A549 (cell line): ENCODE measurements around the gene ERICH2. TPM values are rescaled to one million over a fixed set of nuclear protein-coding genes. Genes with fewer than 3 reads are reported as not detected.
A peak's percentile ranks its signal among the peaks of the same experiment; 100 is the strongest.

Experiments used
- ATAC-seq, 2 experiments: fragments of 200-7000 bp in 1 of 2; fragments of >200 bp in 1 of 2; cut with Nextera tagmentation in 1 of 2; cut with Tn5 transposase in 1 of 2; 3 replicates each; pipeline versions ENCODE4 v1.8.0 to v1.9.1; 2018 to 2020; ENCODE audit warnings: mild to moderate bottlenecking in 1 of 2, moderate library complexity in 1 of 2
- CTCF ChIA-PET: fragments of 300-600 bp; sonication (Branson Sonifier 250); formaldehyde crosslinking; extraction: SDS; loops from one replicate; lab custom pipeline; 2021; ENCODE audit warnings: antibody characterized with exemption, inconsistent platforms; lab: Yijun Ruan, JAX
- POLR2A ChIA-PET: fragments of 350-600 bp; formaldehyde crosslinking; extraction: SDS; loops from one replicate; lab custom pipeline; 2021; ENCODE audit warnings: antibody characterized with exemption, inconsistent platforms; lab: Yijun Ruan, JAX
- DNase-seq, 2 experiments: peaks; one replicate each; pipeline versions ENCODE4 v3.0.0 to v3.0.0-alpha.2; 2011 to 2016; ENCODE audit warnings: low read depth in 1 of 2, low spot score in 1 of 2
- FAIRE-seq: peaks from 2 replicates; lab custom pipeline; 2011; peaks lifted over from hg19 to GRCh38; lab: Jason Lieb, UNC
- H3K27ac ChIP-seq, 2 experiments: fragments of >200 bp; sonication (Bioruptor Twin); formaldehyde crosslinking; 3 replicates each; pipeline ENCODE4 v1.5.1; 2016 to 2017
- H3K4me1 ChIP-seq: fragments of >200 bp; sonication (Bioruptor Twin); formaldehyde crosslinking; 3 replicates; pipeline ENCODE4 v1.6.1; 2016
- H3K4me2 ChIP-seq: fragments of >200 bp; sonication (Bioruptor Twin); formaldehyde crosslinking; 3 replicates; pipeline ENCODE4 v1.6.1; 2016
- H3K4me3 ChIP-seq: fragments of >200 bp; sonication (Bioruptor Twin); formaldehyde crosslinking; 3 replicates; pipeline ENCODE4 v1.5.1; 2016
- H3K9me3 ChIP-seq: fragments of >200 bp; sonication (Bioruptor Twin); formaldehyde crosslinking; 3 replicates; pipeline ENCODE4 v1.6.1; 2016
- CHD2 ChIP-seq: fragments of 150-350 bp; IDR thresholded peaks from 2 replicates; pipeline ENCODE4 v1.6.1; 2014; ENCODE audit warnings: low read length; ENCODE audit not compliant: partially characterized antibody
- CHD4 ChIP-seq: fragments of 200-600 bp; sonication (generic); IDR thresholded peaks from 2 replicates; pipeline ENCODE4 v1.6.1; 2016; ENCODE audit warnings: antibody characterized with exemption, mild to moderate bottlenecking, borderline replicate concordance
- EHMT2 ChIP-seq: fragments of 200-600 bp; sonication (generic); IDR thresholded peaks from 2 replicates; pipeline ENCODE4 v1.6.1; 2016; ENCODE audit warnings: antibody characterized with exemption, low read depth, mild to moderate bottlenecking, moderate library complexity
- FOSL2 ChIP-seq, 2 experiments: fragments of 450-650 bp in 1 of 2; fragments of >200 bp in 1 of 2; sonication (Bioruptor Twin) in 1 of 2; formaldehyde crosslinking; IDR thresholded peaks; 2 replicates each; pipeline versions ENCODE4 v1.5.0 to v1.6.1; 2016 to 2020; ENCODE audit warnings: mild to moderate bottlenecking in 1 of 2, moderate library complexity in 1 of 2
- FOXS1 ChIP-seq: fragments of 250-450 bp; sonication (Bioruptor Pico); IDR thresholded peaks from 2 replicates; pipeline ENCODE4 v1.5.0; 2020; ENCODE audit warnings: mild to moderate bottlenecking, moderate library complexity
- HOXB5 ChIP-seq: fragments of 250-450 bp; sonication (Bioruptor Pico); IDR thresholded peaks from 2 replicates; pipeline ENCODE4 v1.5.0; 2020; ENCODE audit warnings: mild to moderate bottlenecking, moderate library complexity
- JUNB ChIP-seq: fragments of >200 bp; sonication (Bioruptor Twin); formaldehyde crosslinking; IDR thresholded peaks from 2 replicates; pipeline ENCODE4 v1.6.1; 2016
- KDM5A ChIP-seq: fragments of 200-600 bp; sonication (generic); IDR thresholded peaks from 2 replicates; pipeline ENCODE4 v1.6.1; 2016; ENCODE audit warnings: antibody characterized with exemption, mild to moderate bottlenecking
- MAFK ChIP-seq: fragments of 450-650 bp; IDR thresholded peaks from 2 replicates; pipeline ENCODE4 v1.6.1; 2014; ENCODE audit not compliant: partially characterized antibody
- NFE2L2 ChIP-seq: fragments of 150-350 bp; conservative IDR thresholded peaks from 2 replicates; pipeline ENCODE4 v1.6.1; 2014; ENCODE audit warnings: low read length
- POLR2A ChIP-seq: IDR thresholded peaks from 2 replicates; pipeline ENCODE4 v1.6.1; 2012; ENCODE audit warnings: mild to moderate bottlenecking, low read length
- RAD21 ChIP-seq, 2 experiments: fragments of >200 bp in 1 of 2; sonication (Bioruptor Twin) in 1 of 2; formaldehyde crosslinking in 1 of 2; IDR thresholded peaks in 1 of 2; conservative IDR thresholded peaks in 1 of 2; 2 replicates in 1 of 2; 3 replicates in 1 of 2; pipeline ENCODE4 v1.6.1; 2012 to 2018; ENCODE audit warnings: inconsistent platforms in 1 of 2
- RFX5 ChIP-seq: fragments of 450-650 bp; IDR thresholded peaks from 2 replicates; pipeline ENCODE4 v1.7.1; 2014; ENCODE audit warnings: antibody characterized with exemption, mild to moderate bottlenecking, moderate library complexity
- RNF2 ChIP-seq: fragments of 200-600 bp; sonication (generic); IDR thresholded peaks from 2 replicates; pipeline ENCODE4 v1.6.1; 2016; ENCODE audit warnings: low read depth, mild to moderate bottlenecking, antibody characterized with exemption, moderate library complexity, borderline replicate concordance
- TP53 ChIP-seq: fragments of 250-450 bp; sonication (Bioruptor Pico); IDR thresholded peaks from 2 replicates; pipeline ENCODE4 v1.5.0; 2021; ENCODE audit warnings: mild to moderate bottlenecking, moderate library complexity
- ZC3H11A ChIP-seq: fragments of 450-650 bp; IDR thresholded peaks from 2 replicates; pipeline ENCODE4 v1.6.1; 2014; ENCODE audit warnings: antibody characterized with exemption, mild to moderate bottlenecking
- ZSCAN20 ChIP-seq: fragments of 250-450 bp; sonication (Bioruptor Pico); IDR thresholded peaks from 2 replicates; pipeline ENCODE4 v1.8.0; 2022; ENCODE audit warnings: mild to moderate bottlenecking, moderate library complexity
- WGBS: methylation state at CpG from one replicate; pipeline ENCODE4 v1.1.6; 2017; ENCODE audit errors: missing lambda C conversion rate; 5-methylcytosine and 5-hydroxymethylcytosine counted together
- polyA plus RNA-seq, 4 experiments: library from polyadenylated mRNA; depleted of rRNA in 3 of 4; stranded (reverse); fragments of >200 nt; fragmentation: RNase III in 1 of 4; extraction: RNeasy Plus Mini Kit Qiagen cat#74134 plus additional on column Dnase treatment in 1 of 4; gene quantifications; 2 replicates in 3 of 4; 3 replicates in 1 of 4; pipeline ENCODE4 v1.2.3, GENCODE V29; 2011 to 2017
- TF ChIP-seq, protein P1 (sequence below): fragments of 450-650 bp; IDR thresholded peaks from 2 replicates; pipeline ENCODE4 v1.6.1; 2014; ENCODE audit warnings: antibody characterized with exemption
- TF ChIP-seq, protein P2 (sequence below): IDR thresholded peaks from 2 replicates; pipeline ENCODE4 v1.6.1; 2012; ENCODE audit warnings: low read depth, borderline replicate concordance
- TF ChIP-seq, protein P3 (sequence below): IDR thresholded peaks from 2 replicates; pipeline ENCODE4 v1.6.1; 2012
- TF ChIP-seq, protein P4 (sequence below): fragments of 250-450 bp; sonication (Bioruptor Pico); IDR thresholded peaks from 2 replicates; pipeline ENCODE4 v1.5.0; 2020; ENCODE audit warnings: low read depth, mild to moderate bottlenecking, moderate library complexity
- TF ChIP-seq, protein P5 (sequence below): fragments of 200-600 bp; sonication (generic); IDR thresholded peaks from 2 replicates; pipeline ENCODE4 v1.6.1; 2016; ENCODE audit warnings: antibody characterized with exemption, mild to moderate bottlenecking, moderate library complexity
- TF ChIP-seq, protein P6 (sequence below): IDR thresholded peaks from 2 replicates; pipeline ENCODE4 v1.6.1; 2012
- TF ChIP-seq, protein P7 (sequence below): fragments of >200 bp; sonication (Bioruptor Twin); formaldehyde crosslinking; IDR thresholded peaks from 3 replicates; pipeline ENCODE4 v1.6.1; 2016

The ERICH2 gene
- polyA plus RNA-seq, 2 of the 4 experiments (the other 2 are of a cell fraction), result not detected

DNA sequence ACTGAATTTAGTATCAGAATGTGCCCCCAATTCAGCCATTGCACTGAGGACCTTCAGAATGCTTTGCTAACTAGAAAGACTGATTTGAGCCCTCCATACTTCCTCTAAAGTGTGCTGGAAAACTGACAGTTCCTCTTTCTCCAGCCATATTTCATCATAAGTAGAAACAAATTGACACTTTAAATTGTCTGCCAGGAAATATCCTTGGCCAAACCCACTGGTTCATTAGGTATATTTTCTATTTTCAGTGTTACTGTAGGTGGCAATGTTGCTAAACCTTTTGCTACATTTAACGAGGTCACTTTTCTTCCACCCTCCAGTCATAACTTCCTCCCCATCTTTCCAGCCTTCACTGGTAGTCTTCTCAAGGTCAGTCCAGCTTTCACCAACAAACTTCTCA lies 33.5 kb upstream of the ERICH2 start:
- Histone ChIP-seq H3K9me3 (no peaks in the 10 kb centered on the region), H3K4me2 (no peak overlapping the region), H3K4me3 (no peak overlapping the region), H3K4me1 (0 out of 3 replicates have a peak, but pooled peaks cover 9% of the 10 kb centered on the region), H3K27ac (no peak overlapping the region)
- CTCF ChIA-PET, result no interaction called here
- no peak for ATAC-seq
- WGBS, result 21% methylated on average over 1 of the region's 1 CpG
- TF ChIP-seq RNF2, result no peak
- TF ChIP-seq, protein P1, sequence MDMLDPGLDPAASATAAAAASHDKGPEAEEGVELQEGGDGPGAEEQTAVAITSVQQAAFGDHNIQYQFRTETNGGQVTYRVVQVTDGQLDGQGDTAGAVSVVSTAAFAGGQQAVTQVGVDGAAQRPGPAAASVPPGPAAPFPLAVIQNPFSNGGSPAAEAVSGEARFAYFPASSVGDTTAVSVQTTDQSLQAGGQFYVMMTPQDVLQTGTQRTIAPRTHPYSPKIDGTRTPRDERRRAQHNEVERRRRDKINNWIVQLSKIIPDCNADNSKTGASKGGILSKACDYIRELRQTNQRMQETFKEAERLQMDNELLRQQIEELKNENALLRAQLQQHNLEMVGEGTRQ, result no peak
- TF ChIP-seq, protein P2, sequence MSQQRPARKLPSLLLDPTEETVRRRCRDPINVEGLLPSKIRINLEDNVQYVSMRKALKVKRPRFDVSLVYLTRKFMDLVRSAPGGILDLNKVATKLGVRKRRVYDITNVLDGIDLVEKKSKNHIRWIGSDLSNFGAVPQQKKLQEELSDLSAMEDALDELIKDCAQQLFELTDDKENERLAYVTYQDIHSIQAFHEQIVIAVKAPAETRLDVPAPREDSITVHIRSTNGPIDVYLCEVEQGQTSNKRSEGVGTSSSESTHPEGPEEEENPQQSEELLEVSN, result no peak
- TF ChIP-seq FOXS1 (CRISPR knock-in tag), result no peak
- TF ChIP-seq, protein P3, sequence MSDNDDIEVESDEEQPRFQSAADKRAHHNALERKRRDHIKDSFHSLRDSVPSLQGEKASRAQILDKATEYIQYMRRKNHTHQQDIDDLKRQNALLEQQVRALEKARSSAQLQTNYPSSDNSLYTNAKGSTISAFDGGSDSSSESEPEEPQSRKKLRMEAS, result no peak
- TF ChIP-seq JUNB, result no peak
- TF ChIP-seq, protein P4, sequence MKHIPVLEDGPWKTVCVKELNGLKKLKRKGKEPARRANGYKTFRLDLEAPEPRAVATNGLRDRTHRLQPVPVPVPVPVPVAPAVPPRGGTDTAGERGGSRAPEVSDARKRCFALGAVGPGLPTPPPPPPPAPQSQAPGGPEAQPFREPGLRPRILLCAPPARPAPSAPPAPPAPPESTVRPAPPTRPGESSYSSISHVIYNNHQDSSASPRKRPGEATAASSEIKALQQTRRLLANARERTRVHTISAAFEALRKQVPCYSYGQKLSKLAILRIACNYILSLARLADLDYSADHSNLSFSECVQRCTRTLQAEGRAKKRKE (CRISPR knock-in tag), result no peak
- TF ChIP-seq KDM5A, result no peak
- TF ChIP-seq FOSL2 (IDR thresholded peaks at IDR 0.05), result no peak
- no peak for TF ChIP-seq FOSL2 (CRISPR knock-in tag; IDR thresholded peaks at IDR 0.05)
- no peak for TF ChIP-seq CHD2
- TF ChIP-seq ZC3H11A, result no peak
- POLR2A ChIA-PET, result no interaction called here
- DNase-seq, result no peak
- no peak for FAIRE-seq

DNA sequence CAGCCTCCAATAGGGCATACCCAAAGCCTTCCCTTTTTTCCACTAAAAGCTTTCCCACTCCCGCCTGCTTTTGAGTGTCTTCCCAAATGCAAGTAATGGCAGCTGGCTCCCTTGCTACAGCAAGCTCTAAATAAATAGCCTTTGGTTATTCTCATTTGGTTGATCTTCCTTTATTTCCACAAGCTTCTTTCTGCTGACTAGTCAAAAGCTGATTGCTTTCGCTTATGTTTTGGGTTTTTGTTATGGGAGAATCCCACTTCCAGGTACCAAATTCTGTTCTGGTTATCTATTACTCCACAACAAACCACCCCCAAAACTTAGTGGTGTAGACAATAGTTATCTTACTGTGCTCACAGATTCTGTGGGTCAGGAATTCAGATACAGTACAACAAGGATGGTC lies 32.8 kb upstream of the ERICH2 start:
- no peak overlapping the region for H3K4me2 ChIP-seq
- DNase-seq (no peak), ATAC-seq (no peak), FAIRE-seq (no peak)
- H3K4me3 ChIP-seq, result no peak overlapping the region
- TF ChIP-seq HOXB5 (CRISPR knock-in tag) (no peak), MAFK (peak; percentile 78), JUNB (no peak)
- TF ChIP-seq, protein P5, sequence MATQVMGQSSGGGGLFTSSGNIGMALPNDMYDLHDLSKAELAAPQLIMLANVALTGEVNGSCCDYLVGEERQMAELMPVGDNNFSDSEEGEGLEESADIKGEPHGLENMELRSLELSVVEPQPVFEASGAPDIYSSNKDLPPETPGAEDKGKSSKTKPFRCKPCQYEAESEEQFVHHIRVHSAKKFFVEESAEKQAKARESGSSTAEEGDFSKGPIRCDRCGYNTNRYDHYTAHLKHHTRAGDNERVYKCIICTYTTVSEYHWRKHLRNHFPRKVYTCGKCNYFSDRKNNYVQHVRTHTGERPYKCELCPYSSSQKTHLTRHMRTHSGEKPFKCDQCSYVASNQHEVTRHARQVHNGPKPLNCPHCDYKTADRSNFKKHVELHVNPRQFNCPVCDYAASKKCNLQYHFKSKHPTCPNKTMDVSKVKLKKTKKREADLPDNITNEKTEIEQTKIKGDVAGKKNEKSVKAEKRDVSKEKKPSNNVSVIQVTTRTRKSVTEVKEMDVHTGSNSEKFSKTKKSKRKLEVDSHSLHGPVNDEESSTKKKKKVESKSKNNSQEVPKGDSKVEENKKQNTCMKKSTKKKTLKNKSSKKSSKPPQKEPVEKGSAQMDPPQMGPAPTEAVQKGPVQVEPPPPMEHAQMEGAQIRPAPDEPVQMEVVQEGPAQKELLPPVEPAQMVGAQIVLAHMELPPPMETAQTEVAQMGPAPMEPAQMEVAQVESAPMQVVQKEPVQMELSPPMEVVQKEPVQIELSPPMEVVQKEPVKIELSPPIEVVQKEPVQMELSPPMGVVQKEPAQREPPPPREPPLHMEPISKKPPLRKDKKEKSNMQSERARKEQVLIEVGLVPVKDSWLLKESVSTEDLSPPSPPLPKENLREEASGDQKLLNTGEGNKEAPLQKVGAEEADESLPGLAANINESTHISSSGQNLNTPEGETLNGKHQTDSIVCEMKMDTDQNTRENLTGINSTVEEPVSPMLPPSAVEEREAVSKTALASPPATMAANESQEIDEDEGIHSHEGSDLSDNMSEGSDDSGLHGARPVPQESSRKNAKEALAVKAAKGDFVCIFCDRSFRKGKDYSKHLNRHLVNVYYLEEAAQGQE, result no peak
- WGBS, result 86% methylated on average over 2 of the region's 2 CpGs
- H3K27ac ChIP-seq, result no peak overlapping the region
- POLR2A ChIA-PET, result no interaction called here
- 0 out of 3 replicates have a peak, but pooled peaks cover 9% of the 10 kb centered on the region for H3K4me1 ChIP-seq
- H3K9me3 ChIP-seq, result no peaks in the 10 kb centered on the region
- CTCF ChIA-PET, result interaction anchor here (0.6 kb wide), 1 partner anchor 1298 kb away, joined by 4 read pairs; no protein-coding TSS in a partner anchor

DNA sequence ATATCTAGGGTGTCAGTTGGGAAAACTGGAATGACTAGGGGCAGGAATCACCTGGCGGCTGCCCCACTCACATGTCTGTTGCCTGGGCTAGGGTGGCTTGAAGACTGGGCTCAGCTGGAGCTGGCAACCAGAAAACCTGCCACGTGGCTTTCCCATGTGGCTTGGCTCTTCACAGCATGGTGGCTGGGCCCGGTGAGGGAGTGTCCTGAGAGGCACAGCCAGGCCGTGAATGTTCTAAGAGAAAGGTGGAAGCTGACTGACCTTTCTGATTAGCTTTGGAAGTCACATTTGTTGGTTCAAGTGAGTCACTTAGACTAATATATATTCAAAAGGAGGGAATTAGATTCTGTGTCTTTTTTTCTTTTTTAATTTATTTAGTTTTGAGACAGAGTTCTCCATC lies 32.4 kb upstream of the ERICH2 start:
- DNase-seq (no peak), ATAC-seq (no peak), FAIRE-seq (no peak)
- ChIA-PET CTCF (interaction anchor here (0.6 to 1.6 kb wide), 2 partner anchors 20 to 1298 kb away, joined by 4 to 5 read pairs; no protein-coding TSS in a partner anchor), POLR2A (no interaction called here)
- H3K27ac ChIP-seq, result no peak overlapping the region
- H3K4me1 ChIP-seq, result 0 out of 3 replicates have a peak, but pooled peaks cover 9% of the 10 kb centered on the region
- H3K4me2 ChIP-seq, result no peak overlapping the region
- no peak overlapping the region for H3K4me3 ChIP-seq
- 47% methylated on average over 4 of the region's 4 CpGs for WGBS
- H3K9me3 ChIP-seq, result no peaks in the 10 kb centered on the region
- no peak for TF ChIP-seq ZC3H11A
- TF ChIP-seq RAD21 (conservative IDR thresholded peaks at IDR 0.05 in 1 of 2, IDR thresholded peaks at IDR 0.05 in 1 of 2), result no peak
- no peak for TF ChIP-seq CHD4
- TF ChIP-seq RFX5, result no peak
- TF ChIP-seq NFE2L2, result no peak
- TF ChIP-seq EHMT2, result no peak
- TF ChIP-seq ZSCAN20 (CRISPR knock-in tag), result no peak
- TF ChIP-seq POLR2A, result no peak
- no peak for TF ChIP-seq TP53 (CRISPR knock-in tag)
- TF ChIP-seq HOXB5 (CRISPR knock-in tag), result no peak
- TF ChIP-seq, protein P3, result no peak
- TF ChIP-seq, protein P6, sequence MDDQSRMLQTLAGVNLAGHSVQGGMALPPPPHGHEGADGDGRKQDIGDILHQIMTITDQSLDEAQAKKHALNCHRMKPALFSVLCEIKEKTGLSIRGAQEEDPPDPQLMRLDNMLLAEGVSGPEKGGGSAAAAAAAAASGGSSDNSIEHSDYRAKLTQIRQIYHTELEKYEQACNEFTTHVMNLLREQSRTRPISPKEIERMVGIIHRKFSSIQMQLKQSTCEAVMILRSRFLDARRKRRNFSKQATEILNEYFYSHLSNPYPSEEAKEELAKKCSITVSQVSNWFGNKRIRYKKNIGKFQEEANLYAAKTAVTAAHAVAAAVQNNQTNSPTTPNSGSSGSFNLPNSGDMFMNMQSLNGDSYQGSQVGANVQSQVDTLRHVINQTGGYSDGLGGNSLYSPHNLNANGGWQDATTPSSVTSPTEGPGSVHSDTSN, result no peak
- TF ChIP-seq, protein P7, sequence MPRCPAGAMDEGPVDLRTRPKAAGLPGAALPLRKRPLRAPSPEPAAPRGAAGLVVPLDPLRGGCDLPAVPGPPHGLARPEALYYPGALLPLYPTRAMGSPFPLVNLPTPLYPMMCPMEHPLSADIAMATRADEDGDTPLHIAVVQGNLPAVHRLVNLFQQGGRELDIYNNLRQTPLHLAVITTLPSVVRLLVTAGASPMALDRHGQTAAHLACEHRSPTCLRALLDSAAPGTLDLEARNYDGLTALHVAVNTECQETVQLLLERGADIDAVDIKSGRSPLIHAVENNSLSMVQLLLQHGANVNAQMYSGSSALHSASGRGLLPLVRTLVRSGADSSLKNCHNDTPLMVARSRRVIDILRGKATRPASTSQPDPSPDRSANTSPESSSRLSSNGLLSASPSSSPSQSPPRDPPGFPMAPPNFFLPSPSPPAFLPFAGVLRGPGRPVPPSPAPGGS, result no peak
